ENCODE data around the gene RD3L.
"Not testable (repeated sequence)": the region's sequence is repeated elsewhere in the genome, so short reads cannot be mapped to it uniquely, and the experiment has no call there.

Gene RD3L

DNA sequence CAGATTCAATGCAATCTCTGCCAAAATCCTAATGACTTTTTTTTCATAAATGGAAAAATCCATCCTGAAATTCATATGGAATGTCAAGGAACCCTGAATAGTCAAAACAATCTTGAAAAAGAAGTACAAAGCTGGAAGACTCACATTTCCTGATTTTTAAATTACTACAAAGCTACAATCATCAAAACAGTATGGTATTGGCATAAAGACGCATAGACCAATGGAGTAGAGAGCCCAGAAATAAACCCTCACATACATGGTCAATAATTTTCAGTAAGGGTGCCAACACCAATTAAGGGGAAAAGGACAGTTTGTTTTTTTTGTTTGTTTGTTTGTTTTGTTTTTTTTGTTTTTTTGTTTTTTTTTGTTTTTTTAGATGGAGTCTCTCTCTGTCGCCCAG, 4.6 kb upstream of the RD3L start:
- no peak for DNase-seq
- Mint-ChIP-seq H3K4me3 (no peak overlapping the region), H3K27ac (no peak overlapping the region), H3K9me3 (no peaks in the 10 kb centered on the region), H3K4me1 (ENCODE audit: low read depth in 2 of 2) (no peaks in the 10 kb centered on the region), H3K27me3 (peaks cover 63 to 67% of the 10 kb centered on the region in 2 donors), H3K36me3 (ENCODE audit: insufficient read depth) (no peaks in the 10 kb centered on the region)
- no peak for ATAC-seq (replicated peaks)

DNA sequence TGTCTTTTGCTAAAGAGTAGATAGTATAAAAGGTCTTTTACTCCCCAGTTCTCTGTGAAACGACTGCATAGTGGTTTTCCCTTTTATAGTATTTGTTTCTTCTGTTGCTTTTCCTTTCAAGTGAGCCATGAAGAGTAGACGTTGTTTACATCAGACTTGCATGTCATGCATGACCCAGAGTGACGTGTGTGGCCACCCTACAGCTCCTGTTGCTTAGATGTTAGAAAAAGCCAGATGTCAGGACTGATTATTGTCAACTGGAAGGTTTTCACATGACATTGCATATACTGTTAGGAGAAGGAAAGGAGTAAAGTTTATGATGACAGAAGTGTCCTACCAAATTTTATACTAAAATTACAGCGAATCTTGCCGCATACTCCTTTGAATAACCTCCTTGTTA, 1.3 kb upstream of the RD3L start:
- no peak overlapping the region for H3K4me3 Mint-ChIP-seq
- H3K27ac Mint-ChIP-seq, result no peak overlapping the region
- DNase-seq (no peak), ATAC-seq (replicated peaks) (no peak)
- H3K4me1 Mint-ChIP-seq (ENCODE audit: low read depth in 2 of 2), result no peaks in the 10 kb centered on the region
- peaks cover 73 to 77% of the 10 kb centered on the region in 2 donors for H3K27me3 Mint-ChIP-seq
- H3K36me3 Mint-ChIP-seq (ENCODE audit: insufficient read depth), result no peaks in the 10 kb centered on the region
- no peaks in the 10 kb centered on the region for H3K9me3 Mint-ChIP-seq

DNA sequence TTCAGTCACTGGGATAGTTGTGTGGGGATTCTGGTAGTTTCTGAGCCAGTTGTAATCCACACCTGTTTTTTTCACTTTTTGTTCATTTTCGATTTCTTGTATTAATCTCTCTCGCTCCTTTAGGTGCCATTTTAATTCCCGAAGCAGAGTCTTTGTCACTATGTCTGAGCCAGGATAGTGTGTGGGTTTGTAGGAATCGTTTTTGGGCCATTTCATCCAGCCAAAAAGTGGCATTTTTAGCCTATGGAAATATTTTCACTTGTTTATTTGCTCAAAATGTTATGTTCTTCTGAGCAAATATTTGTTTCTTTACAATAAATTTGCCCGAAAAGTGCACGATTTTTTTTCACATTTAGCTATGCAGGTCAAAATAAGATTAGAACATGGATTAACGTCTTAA, 867 bp downstream of the RD3L start:
- Mint-ChIP-seq H3K27me3 (peaks cover 56 to 74% of the 10 kb centered on the region in 2 donors), H3K9me3 (no peaks in the 10 kb centered on the region), H3K36me3 (ENCODE audit: insufficient read depth) (no peaks in the 10 kb centered on the region), H3K4me1 (ENCODE audit: low read depth in 2 of 2) (no peaks in the 10 kb centered on the region), H3K27ac (no peak overlapping the region), H3K4me3 (no peak overlapping the region)
- DNase-seq (no peak), ATAC-seq (replicated peaks) (no peak)

DNA sequence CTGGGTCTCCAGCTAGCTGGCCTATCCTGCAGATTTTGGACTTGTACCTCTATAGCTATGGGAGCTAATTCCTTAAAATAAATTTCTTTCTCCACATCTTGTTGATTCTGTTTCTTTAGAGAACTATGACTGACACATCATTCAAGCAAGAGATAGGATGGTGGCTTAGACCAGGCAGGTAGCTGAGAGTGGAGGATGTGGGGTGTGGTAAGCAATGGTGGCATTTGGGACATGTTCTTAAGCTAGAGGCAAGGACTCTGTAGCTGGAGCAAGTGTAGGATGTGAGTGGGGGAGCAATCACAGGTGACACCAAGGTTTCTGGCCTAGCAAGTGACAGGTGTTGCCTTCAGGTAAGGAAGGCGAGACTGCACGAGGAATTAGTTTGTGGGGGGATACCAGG, 7.2 kb downstream of the RD3L start:
- no peak for ATAC-seq (replicated peaks)
- peaks cover 7 to 30% of the 10 kb centered on the region in 2 donors for H3K27me3 Mint-ChIP-seq

DNA sequence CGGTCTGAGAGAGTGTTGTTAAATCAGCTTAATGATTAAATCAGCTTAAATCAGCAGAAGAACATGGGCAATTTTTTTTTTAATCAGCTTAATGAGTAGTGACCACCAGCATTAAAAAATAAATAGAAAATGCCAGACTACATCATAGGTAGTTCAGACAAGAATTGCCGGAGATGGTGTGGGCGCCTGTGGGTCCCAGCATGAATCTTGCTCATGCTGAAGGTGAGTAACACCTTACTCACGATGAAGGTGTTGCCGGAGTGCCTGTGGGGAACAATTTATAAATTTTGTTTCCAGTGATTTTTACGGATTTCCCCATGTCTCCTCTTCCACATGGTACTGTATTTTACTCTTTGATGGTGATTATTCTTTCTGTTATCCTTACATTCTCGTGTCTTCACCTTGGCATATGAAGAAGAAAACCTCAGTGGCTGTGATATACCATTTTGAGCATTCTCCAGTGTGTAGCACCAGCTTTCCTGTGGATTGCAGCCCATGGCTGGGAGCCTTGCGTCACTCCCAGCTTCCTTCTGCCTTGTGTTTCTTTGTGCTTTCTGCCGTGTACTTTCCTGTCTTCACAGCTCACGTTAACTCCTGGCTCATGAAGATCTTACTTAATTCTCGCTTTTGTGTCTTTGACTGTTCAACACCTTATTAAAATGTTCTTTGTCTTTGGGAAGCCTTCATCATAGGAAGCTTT, 9.4 kb downstream of the RD3L start:
- no peak for ATAC-seq (replicated peaks)
- no peak for DNase-seq
- Mint-ChIP-seq H3K4me1 (ENCODE audit: low read depth in 2 of 2) (no peaks in the 10 kb centered on the region), H3K9me3 (no peaks in the 10 kb centered on the region), H3K27ac (no peak overlapping the region), H3K36me3 (ENCODE audit: insufficient read depth) (no peaks in the 10 kb centered on the region), H3K27me3 (peaks cover 0 to 22% of the 10 kb centered on the region in 2 donors), H3K4me3 (no peak overlapping the region)

More for the DNA sequence above, 7.2 kb downstream of the RD3L start:
- Mint-ChIP-seq H3K36me3 (ENCODE audit: insufficient read depth) (no peaks in the 10 kb centered on the region), H3K27ac (no peak overlapping the region), H3K4me3 (no peak overlapping the region), H3K9me3 (no peaks in the 10 kb centered on the region), H3K4me1 (ENCODE audit: low read depth in 2 of 2) (no peaks in the 10 kb centered on the region)
- no peak for DNase-seq

DNA sequence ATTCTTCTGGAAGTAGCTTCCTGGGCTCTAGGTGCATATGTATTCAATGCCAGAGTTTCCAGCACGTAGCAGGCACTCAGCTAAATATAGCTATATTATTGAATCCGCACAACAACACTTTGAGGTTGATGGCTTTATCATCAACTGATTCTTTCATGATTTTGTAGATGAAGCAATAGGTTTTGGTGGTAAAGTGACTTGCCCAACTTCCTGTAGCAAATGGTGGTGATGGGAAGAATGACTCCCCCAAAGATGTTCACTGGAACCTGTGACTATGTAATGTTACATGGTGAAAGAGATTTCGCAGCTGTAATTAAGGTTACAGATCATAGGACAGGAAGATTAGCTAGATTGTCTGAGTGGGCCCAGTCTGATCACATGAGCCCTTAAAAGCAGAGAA, 10.9 kb downstream of the RD3L start:
- DNase-seq (no peak), ATAC-seq (replicated peaks) (no peak)
- Mint-ChIP-seq H3K4me3 (no peak overlapping the region), H3K27me3 (peaks cover 0 to 11% of the 10 kb centered on the region in 2 donors), H3K36me3 (ENCODE audit: insufficient read depth) (no peaks in the 10 kb centered on the region), H3K9me3 (no peaks in the 10 kb centered on the region), H3K27ac (no peak overlapping the region), H3K4me1 (ENCODE audit: low read depth in 2 of 2) (no peaks in the 10 kb centered on the region)

DNA sequence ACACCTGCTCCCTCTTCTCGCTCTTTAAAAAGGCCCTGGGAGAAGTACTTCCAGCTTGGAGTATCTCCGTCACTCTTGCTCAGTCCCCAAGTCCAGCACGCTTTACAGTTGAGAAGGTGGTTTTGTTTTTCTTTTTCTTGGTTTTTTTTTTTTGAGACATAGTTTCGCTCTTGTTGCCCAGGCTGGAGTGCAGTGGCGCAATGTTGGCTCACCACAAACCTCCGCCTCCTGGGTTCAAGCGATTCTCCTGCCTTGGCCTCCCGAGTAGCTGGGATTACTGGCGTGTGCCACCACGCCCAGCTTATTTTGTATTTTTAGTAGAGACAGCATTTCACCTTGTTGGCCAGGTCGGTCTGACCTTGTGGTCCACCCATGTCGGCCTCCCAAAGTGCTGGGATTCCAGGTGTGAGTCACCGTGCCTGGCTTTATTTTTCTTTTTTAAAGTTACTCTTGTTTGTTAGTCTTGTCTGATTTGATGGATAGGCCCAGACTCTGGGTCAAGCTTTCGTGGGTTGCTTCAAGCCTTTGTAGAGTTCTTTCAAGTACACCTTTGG, 12.2 kb downstream of the RD3L start:
- H3K27ac Mint-ChIP-seq, result no peak overlapping the region
- H3K27me3 Mint-ChIP-seq, result peaks cover 0 to 11% of the 10 kb centered on the region in 2 donors
- H3K36me3 Mint-ChIP-seq (ENCODE audit: insufficient read depth), result no peaks in the 10 kb centered on the region
- no peaks in the 10 kb centered on the region for H3K4me1 Mint-ChIP-seq (ENCODE audit: low read depth in 2 of 2)
- no peak for ATAC-seq (replicated peaks)
- no peak for DNase-seq
- H3K4me3 Mint-ChIP-seq, result no peak overlapping the region
- no peaks in the 10 kb centered on the region for H3K9me3 Mint-ChIP-seq

DNA sequence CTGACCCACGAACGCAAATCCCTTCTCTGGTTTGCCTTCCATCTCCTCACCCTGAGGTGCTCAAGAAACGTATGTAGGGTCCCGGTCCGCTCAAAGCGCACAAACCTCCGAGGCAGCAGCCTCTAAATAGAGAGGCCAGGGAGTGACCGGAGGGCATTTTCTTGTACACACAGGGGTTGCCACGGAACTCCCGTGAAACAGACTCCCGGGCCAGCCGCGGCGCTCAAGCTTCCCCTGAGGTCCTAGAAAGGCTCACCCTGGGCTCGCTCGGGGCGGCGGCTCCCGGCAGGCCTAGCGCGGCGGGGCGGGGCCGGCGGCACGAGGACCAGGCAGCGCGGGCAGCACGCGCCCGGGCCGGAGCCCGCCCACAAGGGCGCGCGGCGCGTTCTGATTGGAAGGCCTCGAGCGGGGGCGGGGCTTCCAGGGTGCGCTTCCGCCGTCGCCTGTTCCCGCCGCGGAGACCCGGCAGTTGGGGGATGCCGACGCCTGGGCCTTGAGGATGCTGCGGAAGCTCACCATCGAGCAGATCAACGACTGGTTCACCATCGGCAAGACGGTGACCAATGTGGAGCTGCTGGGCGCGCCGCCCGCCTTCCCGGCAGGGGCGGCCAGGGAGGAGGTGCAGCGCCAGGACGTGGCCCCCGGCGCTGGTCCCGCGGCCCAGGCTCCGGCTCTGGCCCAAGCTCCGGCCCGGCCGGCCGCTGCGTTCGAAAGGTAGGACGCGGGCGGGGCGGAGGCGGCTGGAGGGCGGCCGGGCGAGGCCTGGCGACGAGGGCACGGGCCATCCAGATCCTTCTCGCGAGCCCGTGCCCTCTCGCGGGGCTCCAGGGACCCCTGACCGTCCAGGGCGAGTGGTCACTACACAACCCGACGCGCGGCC, 14.1 kb downstream of the RD3L start, which contains the start of gene TDRD9:
TDRD9 (plus strand) TSS at position 446 of the 880 bp plus-strand sequence; CDS start at position 500, 54 bp downstream.
- no peak within 1 kb of the TSS for H3K4me3 Mint-ChIP-seq
- H3K36me3 Mint-ChIP-seq (ENCODE audit: insufficient read depth), result no peaks in the 10 kb centered on the region
- peaks cover 6 to 7% of the 10 kb centered on the region in 2 donors for H3K27me3 Mint-ChIP-seq
- H3K27ac Mint-ChIP-seq, result no peak within 1 kb of the TSS
- no peaks in the 10 kb centered on the region for H3K9me3 Mint-ChIP-seq
- DNase-seq (no peak), ATAC-seq (replicated peaks) (peak; percentile 22)
- H3K4me1 Mint-ChIP-seq (ENCODE audit: low read depth in 2 of 2), result no peaks in the 10 kb centered on the region

DNA sequence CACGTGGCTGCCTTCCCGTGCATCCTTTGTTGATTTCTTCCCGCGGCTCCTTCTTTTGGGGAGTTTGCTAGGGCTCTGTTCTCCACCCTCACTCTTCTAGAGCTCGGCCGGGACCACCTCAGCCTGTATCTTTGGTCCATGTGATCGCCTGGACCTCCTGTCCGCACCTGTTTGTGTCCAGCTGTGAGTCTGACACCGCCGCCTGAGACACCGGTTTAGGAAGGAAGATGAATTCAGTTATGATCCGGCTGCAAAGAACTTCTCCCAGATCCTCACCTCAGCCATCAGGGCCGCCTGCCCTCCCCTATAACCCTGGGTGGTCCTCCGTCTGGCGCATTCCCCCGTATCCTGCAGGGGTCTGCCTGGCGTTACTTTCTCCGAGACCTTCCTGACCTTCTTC, 14.8 kb downstream of the RD3L start:
- H3K36me3 Mint-ChIP-seq (ENCODE audit: insufficient read depth), result no peaks in the 10 kb centered on the region
- no peak overlapping the region for H3K27ac Mint-ChIP-seq
- peaks cover 6 to 13% of the 10 kb centered on the region in 2 donors for H3K27me3 Mint-ChIP-seq
- H3K9me3 Mint-ChIP-seq, result no peaks in the 10 kb centered on the region
- ATAC-seq (replicated peaks) (no peak), DNase-seq (no peak)
- H3K4me3 Mint-ChIP-seq, result no peak overlapping the region
- H3K4me1 Mint-ChIP-seq (ENCODE audit: low read depth in 2 of 2), result no peaks in the 10 kb centered on the region

DNA sequence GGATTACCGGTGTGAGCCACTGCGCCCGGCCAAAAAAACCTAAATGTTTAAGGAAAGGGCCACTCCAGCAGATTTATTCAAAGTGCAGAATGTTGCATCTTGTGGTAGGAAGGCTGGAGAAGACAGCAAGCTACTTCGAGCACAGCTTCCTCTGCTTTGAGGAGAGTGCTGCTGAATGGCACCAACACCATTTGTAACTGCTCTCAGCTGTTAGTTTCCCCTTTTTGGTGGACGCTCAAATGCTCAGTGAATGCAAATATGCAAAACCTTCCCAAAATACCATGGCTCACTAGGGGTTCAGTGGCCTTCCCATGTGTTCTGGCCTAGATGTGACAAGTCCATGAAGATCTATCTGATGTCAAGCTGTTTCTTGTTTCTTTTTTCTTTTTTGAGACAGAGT, 17.0 kb downstream of the RD3L start:
- no peaks in the 10 kb centered on the region for H3K9me3 Mint-ChIP-seq
- no peak for ATAC-seq (replicated peaks)
- H3K4me3 Mint-ChIP-seq, result no peak overlapping the region
- peaks cover 6% of the 10 kb centered on the region in 2 donors for H3K4me1 Mint-ChIP-seq (ENCODE audit: low read depth in 2 of 2)
- H3K27me3 Mint-ChIP-seq, result peaks cover 6 to 13% of the 10 kb centered on the region in 2 donors
- H3K27ac Mint-ChIP-seq, result no peak overlapping the region
- no peaks in the 10 kb centered on the region for H3K36me3 Mint-ChIP-seq (ENCODE audit: insufficient read depth)
- no peak for DNase-seq

DNA sequence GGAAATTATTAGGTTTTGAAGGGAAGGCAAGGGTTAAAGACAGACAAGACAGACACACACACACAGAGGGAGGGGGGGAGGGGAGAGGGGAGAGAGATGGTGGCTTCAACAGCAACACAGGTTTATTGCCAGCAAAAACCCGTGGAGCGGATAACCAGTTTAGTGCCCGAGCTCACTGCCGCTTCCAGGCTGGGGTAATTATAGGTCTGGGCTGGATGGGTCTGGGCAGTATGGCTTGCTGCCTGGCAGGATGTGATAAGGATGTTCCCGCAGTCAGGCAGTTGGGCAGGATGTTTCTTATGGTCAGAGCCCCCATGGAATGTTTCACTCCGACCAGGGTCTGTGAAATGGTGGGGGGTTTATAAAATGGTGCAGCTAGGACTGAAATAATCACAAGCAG, 18.5 kb downstream of the RD3L start:
- H3K27ac Mint-ChIP-seq, result no peak overlapping the region
- H3K9me3 Mint-ChIP-seq, result no peaks in the 10 kb centered on the region
- ATAC-seq (replicated peaks) (no peak), DNase-seq (no peak)
- peaks cover 6 to 13% of the 10 kb centered on the region in 2 donors for H3K27me3 Mint-ChIP-seq
- no peak overlapping the region for H3K4me3 Mint-ChIP-seq
- peaks cover 6 to 11% of the 10 kb centered on the region in 2 donors for H3K4me1 Mint-ChIP-seq (ENCODE audit: low read depth in 2 of 2)
- H3K36me3 Mint-ChIP-seq (ENCODE audit: insufficient read depth), result peaks cover 7% of the 10 kb centered on the region

DNA sequence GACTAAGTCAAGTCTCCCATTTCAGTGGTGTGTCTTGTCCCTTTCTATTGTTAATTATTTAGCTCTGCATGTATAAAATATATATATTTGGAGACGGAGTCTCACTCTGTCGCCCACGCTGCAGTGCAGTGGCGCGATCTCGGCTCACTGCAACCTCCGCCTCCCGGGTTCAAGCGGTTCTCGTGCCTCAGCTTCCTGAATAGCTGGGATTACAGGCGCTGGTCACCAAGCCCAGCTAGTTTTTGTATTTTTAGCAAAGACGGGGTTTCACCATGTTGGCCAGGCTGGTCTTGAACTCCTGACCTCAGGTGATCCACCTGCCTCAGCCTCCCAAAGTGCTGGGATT, 20.5 kb downstream of the RD3L start:
- H3K36me3 Mint-ChIP-seq (ENCODE audit: insufficient read depth), result peaks cover 16% of the 10 kb centered on the region

DNA sequence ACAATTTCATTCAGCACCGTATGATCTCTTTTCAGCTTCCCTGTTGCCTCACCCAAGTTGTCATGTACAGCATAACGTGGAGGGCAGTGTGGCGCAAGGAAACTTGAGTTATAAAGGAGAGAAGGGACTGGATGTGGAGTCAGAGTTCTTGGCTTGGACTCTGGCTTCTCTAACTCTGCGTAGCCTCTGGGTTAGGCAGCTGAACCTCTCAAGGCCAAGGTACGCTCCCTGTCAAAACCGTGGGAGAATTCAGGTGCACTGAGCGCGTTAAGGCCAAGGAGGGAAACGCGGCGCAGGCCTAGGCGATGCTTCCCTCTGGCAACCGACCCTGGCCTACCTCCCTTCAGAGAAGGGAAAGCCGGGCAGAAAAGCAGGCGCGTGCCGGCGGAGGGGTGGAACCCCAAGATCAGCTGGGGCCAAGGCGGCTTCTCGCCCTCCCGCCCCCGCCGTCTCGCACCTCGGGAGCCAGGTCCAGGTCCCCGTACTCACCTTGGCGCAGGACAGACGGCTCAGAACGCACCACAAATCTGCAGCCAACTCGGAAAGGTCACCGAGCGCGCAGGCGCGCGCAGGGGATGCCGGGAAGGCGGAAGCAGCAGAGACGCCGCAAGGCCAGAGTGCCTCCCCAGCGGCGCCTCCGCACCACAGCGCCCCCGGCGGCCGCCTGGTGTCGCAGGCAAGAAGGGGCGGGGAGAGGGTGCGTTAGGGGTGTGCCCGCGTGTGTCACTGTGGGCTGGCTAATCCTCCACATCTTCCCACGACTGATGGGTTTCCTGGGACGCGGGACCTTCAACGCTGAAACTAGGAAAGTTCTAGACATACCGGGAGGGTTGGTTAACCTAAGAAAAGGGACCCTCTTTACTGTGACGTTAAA, 21.1 kb downstream of the RD3L start:
- ATAC-seq (replicated peaks), result peak; percentile 95
- H3K27ac Mint-ChIP-seq, result peak overlapping the region; percentile 58 to 84
- peaks cover 16% of the 10 kb centered on the region for H3K36me3 Mint-ChIP-seq (ENCODE audit: insufficient read depth)
- H3K4me1 Mint-ChIP-seq (ENCODE audit: low read depth in 2 of 2), result peaks cover 6 to 21% of the 10 kb centered on the region in 2 donors
- DNase-seq, result peak; percentile 93 to 96 (median 95)
- H3K4me3 Mint-ChIP-seq, result peak overlapping the region; percentile 85 to 87
- H3K27me3 Mint-ChIP-seq, result peaks cover 6 to 13% of the 10 kb centered on the region in 2 donors
- no peaks in the 10 kb centered on the region for H3K9me3 Mint-ChIP-seq

More for the DNA sequence above, 20.5 kb downstream of the RD3L start:
- H3K9me3 Mint-ChIP-seq; H3K27ac Mint-ChIP-seq; ATAC-seq (replicated peaks); DNase-seq: not testable (repeated sequence)
- peaks cover 6 to 13% of the 10 kb centered on the region in 2 donors for H3K27me3 Mint-ChIP-seq
- H3K4me3 Mint-ChIP-seq, result peak overlapping the region; percentile 85 to 87
- H3K4me1 Mint-ChIP-seq (ENCODE audit: low read depth in 2 of 2), result peaks cover 6 to 18% of the 10 kb centered on the region in 2 donors
